ENCODE data around the gene TOR1A. TPM values are rescaled to one million over a fixed set of nuclear protein-coding genes. Genes with fewer than 3 reads are reported as not detected.

TOR1A gene
- total RNA-seq, 1 donor from 2014 or later: 22.9 TPM

- DNase-seq (ENCODE audit: low read depth in 2 of 2): no peak
Measured at GRCh38 chr9:129852579-129852978, 28.6 kb upstream of the TOR1A start.

GRCh38 chr9:129851821-129852220 lies 27.9 kb upstream of the TOR1A start:
- no peak for DNase-seq (ENCODE audit: low read depth in 2 of 2)

- DNase-seq (ENCODE audit: low read depth in 2 of 2): no peak
Measured at GRCh38 chr9:129850821-129851550, 27.1 kb upstream of the TOR1A start.

- peak; percentile 18 to 53 for DNase-seq (ENCODE audit: low read depth in 2 of 2)
Measured at GRCh38 chr9:129849901-129850300, 26.0 kb upstream of the TOR1A start.

- no peak for DNase-seq (ENCODE audit: low read depth in 2 of 2)
Measured at GRCh38 chr9:129848712-129849441, 24.9 kb upstream of the TOR1A start.

GRCh38 chr9:129845373-129845772 lies 21.4 kb upstream of the TOR1A start:
- no peak for DNase-seq (ENCODE audit: low read depth in 2 of 2)

GRCh38 chr9:129841071-129841470 lies 17.1 kb upstream of the TOR1A start:
- no peak for DNase-seq (ENCODE audit: low read depth in 2 of 2)

- DNase-seq (ENCODE audit: low read depth in 2 of 2): no peak
Measured at GRCh38 chr9:129840034-129840433, 16.1 kb upstream of the TOR1A start.

- DNase-seq (ENCODE audit: low read depth in 2 of 2): no peak
Measured at GRCh38 chr9:129839324-129840023, 15.5 kb upstream of the TOR1A start.

- peak in 1 of 2 donors; percentile 59 for DNase-seq (ENCODE audit: low read depth in 2 of 2)
Measured at GRCh38 chr9:129838707-129839259, 14.8 kb upstream of the TOR1A start.

GRCh38 chr9:129836311-129837007 lies 12.5 kb upstream of the TOR1A start:
- no peak for DNase-seq (ENCODE audit: low read depth in 2 of 2)

GRCh38 chr9:129835860-129836223 lies 11.9 kb upstream of the TOR1A start:
- DNase-seq (ENCODE audit: low read depth in 2 of 2): peak in 1 of 2 donors; percentile 35

- DNase-seq (ENCODE audit: low read depth in 2 of 2): peak; percentile 86 to 96
Measured at GRCh38 chr9:129835128-129835859, 11.4 kb upstream of the TOR1A start, which contains the start of the genes C9orf78 and USP20. Gene C9orf78 (minus strand): TSS chr9:129835275. CDS start chr9:129835221, 54 bp downstream. Gene USP20 (plus strand): TSS chr9:129835458. CDS start chr9:129852556, 17,098 bp downstream.

GRCh38 chr9:129834489-129835127 lies 10.7 kb upstream of the TOR1A start:
- DNase-seq (ENCODE audit: low read depth in 2 of 2): peak in 1 of 2 donors; percentile 6

- DNase-seq (ENCODE audit: low read depth in 2 of 2): no peak
Measured at GRCh38 chr9:129832982-129833381, 9.0 kb upstream of the TOR1A start.

- DNase-seq (ENCODE audit: low read depth in 2 of 2): no peak
Measured at GRCh38 chr9:129828969-129829368, 5.0 kb upstream of the TOR1A start.

GRCh38 chr9:129828051-129828450 lies 4.1 kb upstream of the TOR1A start:
- DNase-seq (ENCODE audit: low read depth in 2 of 2): no peak

- no peak for DNase-seq (ENCODE audit: low read depth in 2 of 2)
Measured at GRCh38 chr9:129826759-129827158, 2.8 kb upstream of the TOR1A start.

- no peak for DNase-seq (ENCODE audit: low read depth in 2 of 2)
Measured at GRCh38 chr9:129826344-129826743, 2.4 kb upstream of the TOR1A start.

- DNase-seq (ENCODE audit: low read depth in 2 of 2): no peak
Measured at GRCh38 chr9:129823542-129823934, 398 bp downstream of the TOR1A start.

Measured in dermis microvascular lymphatic vessel endothelial cell (primary cell).